Neural crest cell (in vitro differentiated cells): ENCODE measurements around the gene OR5M11. TPM values are rescaled to one million over a fixed set of nuclear protein-coding genes. Genes with fewer than 3 reads are reported as not detected.

Experiments
- DNase-seq: peaks from one replicate; pipeline ENCODE4 v3.0.0; 2021; ENCODE audit warnings: low read depth, mixed read lengths, low spot score
- H3K27ac Mint-ChIP-seq: one replicate; pipeline ENCODE4 v1.8.0; 2021; ENCODE audit warnings: mild to moderate bottlenecking, mixed read lengths; ENCODE audit not compliant: unreplicated experiment
- H3K27me3 Mint-ChIP-seq: 2 replicates; pipeline ENCODE4 v1.8.0; 2021; ENCODE audit warnings: low read depth, mild to moderate bottlenecking, mixed read lengths
- H3K36me3 Mint-ChIP-seq: 2 replicates; pipeline ENCODE4 v1.8.0; 2021; ENCODE audit warnings: low read depth, mild to moderate bottlenecking, mixed read lengths
- H3K4me1 Mint-ChIP-seq: 2 replicates; pipeline ENCODE4 v1.8.0; 2021; ENCODE audit warnings: mixed read lengths
- H3K4me3 Mint-ChIP-seq: one replicate; pipeline ENCODE4 v1.8.0; 2021; ENCODE audit warnings: mild to moderate bottlenecking, mixed read lengths
- H3K9me3 Mint-ChIP-seq: 2 replicates; pipeline ENCODE4 v1.8.0; 2021; ENCODE audit warnings: mixed read lengths
- total RNA-seq: library from RNA; stranded (reverse); gene quantifications from 2 replicates; pipeline ENCODE4 v1.2.1, GENCODE V29; 2021
- TF ChIP-seq, protein P1 (sequence below): fragments of 200-600 bp; sonication (generic); conservative IDR thresholded peaks from 2 replicates; pipeline ENCODE4 v1.5.0; 2021; ENCODE audit warnings: antibody characterized with exemption, mild to moderate bottlenecking

OR5M11 gene
- total RNA-seq, 1 donor from 2014 or later: not detected

DNA sequence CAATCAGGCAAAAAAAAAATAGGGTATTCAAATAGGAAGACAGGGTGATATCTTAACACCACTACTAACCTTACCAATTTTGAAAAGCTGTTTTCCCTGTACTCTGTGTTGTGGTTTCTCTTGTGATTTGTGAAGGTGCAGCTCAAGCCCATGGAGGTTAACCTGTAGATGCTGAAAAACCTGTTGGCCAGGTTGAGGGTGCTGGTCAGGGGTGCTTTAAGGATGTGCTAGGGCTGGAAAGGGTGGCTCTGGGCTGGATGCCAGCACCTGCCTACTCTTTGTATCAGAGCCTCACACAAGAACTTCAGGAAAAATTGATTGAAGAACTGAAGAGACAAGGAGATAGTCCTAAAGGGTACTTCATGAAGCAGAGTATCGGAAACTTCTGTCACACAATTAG is 33.6 kb downstream of the OR5M11 start:
- TF ChIP-seq, protein P1, sequence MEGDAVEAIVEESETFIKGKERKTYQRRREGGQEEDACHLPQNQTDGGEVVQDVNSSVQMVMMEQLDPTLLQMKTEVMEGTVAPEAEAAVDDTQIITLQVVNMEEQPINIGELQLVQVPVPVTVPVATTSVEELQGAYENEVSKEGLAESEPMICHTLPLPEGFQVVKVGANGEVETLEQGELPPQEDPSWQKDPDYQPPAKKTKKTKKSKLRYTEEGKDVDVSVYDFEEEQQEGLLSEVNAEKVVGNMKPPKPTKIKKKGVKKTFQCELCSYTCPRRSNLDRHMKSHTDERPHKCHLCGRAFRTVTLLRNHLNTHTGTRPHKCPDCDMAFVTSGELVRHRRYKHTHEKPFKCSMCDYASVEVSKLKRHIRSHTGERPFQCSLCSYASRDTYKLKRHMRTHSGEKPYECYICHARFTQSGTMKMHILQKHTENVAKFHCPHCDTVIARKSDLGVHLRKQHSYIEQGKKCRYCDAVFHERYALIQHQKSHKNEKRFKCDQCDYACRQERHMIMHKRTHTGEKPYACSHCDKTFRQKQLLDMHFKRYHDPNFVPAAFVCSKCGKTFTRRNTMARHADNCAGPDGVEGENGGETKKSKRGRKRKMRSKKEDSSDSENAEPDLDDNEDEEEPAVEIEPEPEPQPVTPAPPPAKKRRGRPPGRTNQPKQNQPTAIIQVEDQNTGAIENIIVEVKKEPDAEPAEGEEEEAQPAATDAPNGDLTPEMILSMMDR: no peak
- no peak for DNase-seq
- no peaks in the 10 kb centered on the region for H3K36me3 Mint-ChIP-seq
- no peaks in the 10 kb centered on the region for H3K9me3 Mint-ChIP-seq
- H3K4me1 Mint-ChIP-seq: no peaks in the 10 kb centered on the region
- no peak overlapping the region for H3K4me3 Mint-ChIP-seq
- peaks cover 3% of the 10 kb centered on the region for H3K27me3 Mint-ChIP-seq
- H3K27ac Mint-ChIP-seq: no peak overlapping the region

DNA sequence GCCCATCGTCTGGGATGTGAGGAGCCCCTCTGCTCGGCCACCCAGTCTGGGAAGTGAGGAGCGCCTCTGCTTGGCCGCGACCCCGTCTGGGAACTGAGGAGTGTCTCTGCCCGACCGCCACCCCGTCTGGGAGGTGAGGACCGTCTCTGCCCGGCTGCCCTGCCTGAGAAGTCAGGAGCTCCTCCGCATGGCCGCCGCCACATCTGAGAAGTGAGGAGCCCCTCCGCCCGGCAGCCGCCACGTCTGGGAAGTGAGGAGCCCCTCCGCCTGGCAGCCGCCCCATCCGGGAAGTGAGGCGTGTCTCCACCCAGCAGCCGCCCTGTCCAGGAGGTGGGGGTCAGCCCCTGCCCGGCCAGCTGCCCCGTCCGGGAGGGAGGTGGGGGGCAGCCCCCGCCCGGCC is 46.0 kb downstream of the OR5M11 start:
- no peaks in the 10 kb centered on the region for H3K4me1 Mint-ChIP-seq
- no peak for DNase-seq
- H3K9me3 Mint-ChIP-seq: peaks cover 4% of the 10 kb centered on the region
- H3K36me3 Mint-ChIP-seq: no peaks in the 10 kb centered on the region
- peaks cover 2% of the 10 kb centered on the region for H3K27me3 Mint-ChIP-seq
- H3K27ac Mint-ChIP-seq: no peak overlapping the region
- TF ChIP-seq, protein P1: no peak
- no peak overlapping the region for H3K4me3 Mint-ChIP-seq

DNA sequence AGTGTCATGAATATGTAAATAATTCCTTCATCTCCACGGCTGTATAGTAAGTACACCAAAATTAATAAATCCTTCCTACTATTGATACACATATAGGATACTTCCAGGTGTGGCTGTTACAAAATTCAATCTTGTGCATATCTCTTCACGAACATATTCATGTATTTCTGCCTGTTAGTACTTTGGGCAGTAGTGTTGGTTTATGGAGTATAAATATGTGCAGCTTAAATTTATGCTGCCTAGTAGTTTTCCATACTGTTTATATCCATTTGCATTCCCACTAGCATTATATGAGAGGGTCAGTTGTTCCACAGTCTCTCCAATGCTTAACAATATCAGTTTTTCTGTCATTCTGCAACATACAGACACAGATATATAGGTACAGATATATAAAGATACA is 47.9 kb downstream of the OR5M11 start:
- Mint-ChIP-seq H3K4me3 (no peak overlapping the region), H3K9me3 (peaks cover 4% of the 10 kb centered on the region), H3K4me1 (no peaks in the 10 kb centered on the region), H3K27ac (no peak overlapping the region), H3K36me3 (no peaks in the 10 kb centered on the region), H3K27me3 (peaks cover 2% of the 10 kb centered on the region)
- DNase-seq: no peak
- TF ChIP-seq, protein P1: no peak

Other genes starting within 250 kb of the OR5M11 start
- not detected in 2 replicates for gene OR8K3, start 228.1 kb downstream of the OR5M11 start, total RNA-seq
- gene OR8K1, start 197.2 kb downstream of the OR5M11 start, total RNA-seq: not detected in 2 replicates
- not detected in 2 replicates for gene OR8J1, start 189.0 kb downstream of the OR5M11 start, total RNA-seq
- gene OR8U1, start 167.6 kb downstream of the OR5M11 start, total RNA-seq: not detected in 2 replicates
- gene OR5AL1, start 130.6 kb downstream of the OR5M11 start, total RNA-seq: not detected in 2 replicates
- not detected in 2 replicates for gene OR5M3, start 69.9 kb downstream of the OR5M11 start, total RNA-seq
- not detected in 2 replicates for gene OR5M8, start 51.9 kb downstream of the OR5M11 start, total RNA-seq
- gene OR5M10, start 34.5 kb upstream of the OR5M11 start, total RNA-seq: not detected in 2 replicates
- not detected in 2 replicates for gene OR5M1, start 71.6 kb upstream of the OR5M11 start, total RNA-seq
- not detected in 2 replicates for gene OR5AP2, start 99.2 kb upstream of the OR5M11 start, total RNA-seq
- not detected in 2 replicates for gene OR5AR1, start 120.4 kb upstream of the OR5M11 start, total RNA-seq
- not detected in 2 replicates for gene OR9G1, start 155.8 kb upstream of the OR5M11 start, total RNA-seq
- not detected in 2 replicates for gene OR9G4, start 205.4 kb upstream of the OR5M11 start, total RNA-seq